Glutamatergic neuron (in vitro differentiated cells): ENCODE data around the gene SLC25A48. TPM values are rescaled to one million over a fixed set of nuclear protein-coding genes. Genes with fewer than 3 reads are reported as not detected.

ENCODE experiments used
- DNase-seq: peaks from one replicate; pipeline ENCODE4 v3.0.0; 2022
- H3K27ac Mint-ChIP-seq: one replicate; pipeline ENCODE4 v1.8.0; 2020; ENCODE audit warnings: mild to moderate bottlenecking, mixed read lengths, inconsistent platforms; ENCODE audit not compliant: unreplicated experiment
- H3K27me3 Mint-ChIP-seq: one replicate; pipeline ENCODE4 v1.8.0; 2020; ENCODE audit warnings: mild to moderate bottlenecking, moderate library complexity, mixed read lengths, inconsistent platforms; ENCODE audit not compliant: unreplicated experiment
- H3K36me3 Mint-ChIP-seq: one replicate; pipeline ENCODE4 v1.8.0; 2020; ENCODE audit warnings: mild to moderate bottlenecking, mixed read lengths, inconsistent platforms; ENCODE audit not compliant: unreplicated experiment
- H3K4me1 Mint-ChIP-seq: one replicate; pipeline ENCODE4 v1.8.0; 2020; ENCODE audit warnings: mild to moderate bottlenecking, low read depth, mixed read lengths, inconsistent platforms; ENCODE audit not compliant: unreplicated experiment
- H3K4me3 Mint-ChIP-seq: one replicate; pipeline ENCODE4 v1.8.0; 2020; ENCODE audit warnings: mild to moderate bottlenecking, mixed read lengths, inconsistent platforms; ENCODE audit not compliant: unreplicated experiment
- H3K9me3 Mint-ChIP-seq: one replicate; pipeline ENCODE4 v1.8.0; 2020; ENCODE audit warnings: mild to moderate bottlenecking, moderate library complexity, mixed read lengths, inconsistent platforms; ENCODE audit not compliant: unreplicated experiment
- total RNA-seq: library from RNA; stranded (reverse); fragmentation: NEBNext Ultra II Directional; extraction: Animal tissue kit (Norgen Biotek cat#: 25700); gene quantifications from one replicate; pipeline ENCODE4 v1.2.1, GENCODE V29; 2021; ENCODE audit not compliant: unreplicated experiment
- TF ChIP-seq, protein P1 (sequence below): fragments of 200-600 bp; sonication (generic); IDR thresholded peaks from one replicate; pipeline ENCODE4 v1.5.0; 2021; ENCODE audit not compliant: partially characterized antibody, unreplicated experiment

SLC25A48 gene
- total RNA-seq, 1 donor from 2014 or later: 1.7 TPM

DNA sequence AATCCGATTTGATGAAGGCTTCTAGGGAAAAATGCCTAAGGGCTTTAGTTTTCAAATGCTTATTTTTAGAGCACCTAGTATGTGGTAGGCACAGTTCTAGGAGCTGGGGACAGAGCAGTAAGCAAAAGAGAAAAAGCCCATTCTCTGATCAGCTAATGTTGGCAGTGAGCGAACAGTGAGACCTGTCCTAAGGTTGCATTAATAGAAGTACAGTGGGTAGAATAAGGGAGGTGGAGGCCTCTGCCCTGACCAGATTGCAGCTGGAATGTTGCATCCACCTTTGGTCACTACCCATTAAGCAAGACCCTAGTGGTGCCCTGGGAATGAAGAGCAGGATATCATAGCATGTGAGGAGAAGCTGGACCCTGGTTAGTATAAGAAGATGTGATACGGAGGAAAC is 41.1 kb downstream of the SLC25A48 start:
- no peak for DNase-seq
- peaks cover 13% of the 10 kb centered on the region for H3K27me3 Mint-ChIP-seq
- TF ChIP-seq, protein P1, sequence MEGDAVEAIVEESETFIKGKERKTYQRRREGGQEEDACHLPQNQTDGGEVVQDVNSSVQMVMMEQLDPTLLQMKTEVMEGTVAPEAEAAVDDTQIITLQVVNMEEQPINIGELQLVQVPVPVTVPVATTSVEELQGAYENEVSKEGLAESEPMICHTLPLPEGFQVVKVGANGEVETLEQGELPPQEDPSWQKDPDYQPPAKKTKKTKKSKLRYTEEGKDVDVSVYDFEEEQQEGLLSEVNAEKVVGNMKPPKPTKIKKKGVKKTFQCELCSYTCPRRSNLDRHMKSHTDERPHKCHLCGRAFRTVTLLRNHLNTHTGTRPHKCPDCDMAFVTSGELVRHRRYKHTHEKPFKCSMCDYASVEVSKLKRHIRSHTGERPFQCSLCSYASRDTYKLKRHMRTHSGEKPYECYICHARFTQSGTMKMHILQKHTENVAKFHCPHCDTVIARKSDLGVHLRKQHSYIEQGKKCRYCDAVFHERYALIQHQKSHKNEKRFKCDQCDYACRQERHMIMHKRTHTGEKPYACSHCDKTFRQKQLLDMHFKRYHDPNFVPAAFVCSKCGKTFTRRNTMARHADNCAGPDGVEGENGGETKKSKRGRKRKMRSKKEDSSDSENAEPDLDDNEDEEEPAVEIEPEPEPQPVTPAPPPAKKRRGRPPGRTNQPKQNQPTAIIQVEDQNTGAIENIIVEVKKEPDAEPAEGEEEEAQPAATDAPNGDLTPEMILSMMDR: no peak
- peaks cover 13% of the 10 kb centered on the region for H3K9me3 Mint-ChIP-seq
- H3K4me1 Mint-ChIP-seq: peaks cover 21% of the 10 kb centered on the region
- H3K27ac Mint-ChIP-seq: no peak overlapping the region
- H3K4me3 Mint-ChIP-seq: no peak overlapping the region
- no peaks in the 10 kb centered on the region for H3K36me3 Mint-ChIP-seq

DNA sequence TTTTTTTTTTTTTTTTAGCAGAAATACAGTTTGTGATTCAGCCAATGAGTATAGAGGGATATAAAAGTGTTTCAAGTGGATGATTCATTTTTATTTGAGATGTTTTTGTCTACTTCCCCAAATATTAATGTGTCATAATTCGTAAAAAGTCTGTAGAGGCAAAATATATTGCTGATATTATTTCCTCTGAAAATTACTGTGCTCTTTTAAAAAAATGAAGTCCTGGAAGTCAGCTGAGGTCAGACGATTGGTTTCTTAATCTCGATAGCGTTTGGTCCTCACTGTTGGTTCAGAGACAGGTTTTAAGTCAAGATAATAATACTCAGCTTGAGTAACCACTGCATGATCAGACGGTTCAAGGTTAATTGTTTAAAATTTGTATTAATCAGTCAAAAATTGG is 41.7 kb downstream of the SLC25A48 start:
- Mint-ChIP-seq H3K36me3 (no peaks in the 10 kb centered on the region), H3K27ac (no peak overlapping the region), H3K27me3 (peaks cover 16% of the 10 kb centered on the region), H3K9me3 (peaks cover 13% of the 10 kb centered on the region), H3K4me3 (no peak overlapping the region), H3K4me1 (peaks cover 23% of the 10 kb centered on the region)
- no peak for DNase-seq
- TF ChIP-seq, protein P1: no peak

DNA sequence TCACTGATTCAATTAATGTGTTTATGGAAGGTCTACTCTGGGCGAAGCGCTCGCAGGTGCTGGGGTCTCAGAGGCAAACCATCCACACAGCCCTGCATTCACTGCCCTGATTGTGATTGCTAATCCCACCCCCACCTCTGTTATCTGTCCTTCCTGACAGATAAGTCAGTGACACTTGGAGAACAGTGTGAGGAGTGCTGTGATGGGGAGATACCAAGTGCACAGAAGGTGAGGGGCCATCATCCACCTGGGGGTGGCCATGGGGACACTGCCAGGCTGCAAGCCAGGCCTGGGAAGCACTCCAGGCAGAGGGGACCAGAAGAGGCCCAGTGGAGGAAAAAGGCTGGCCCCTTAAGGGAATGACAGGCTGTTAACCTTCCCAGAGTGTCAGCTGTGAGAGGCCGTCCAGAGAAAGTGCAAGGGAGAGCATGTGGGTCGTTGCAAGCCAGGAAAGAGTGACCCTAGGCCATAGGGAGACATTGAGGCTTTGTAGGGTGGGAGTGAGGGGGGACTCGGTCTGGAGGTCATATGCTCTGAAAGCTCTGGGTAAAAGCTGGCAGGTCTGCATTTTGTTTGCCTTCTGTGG is 43.2 kb downstream of the SLC25A48 start:
- H3K36me3 Mint-ChIP-seq: no peaks in the 10 kb centered on the region
- peak overlapping the region; percentile 64 for H3K4me3 Mint-ChIP-seq
- H3K9me3 Mint-ChIP-seq: peaks cover 13% of the 10 kb centered on the region
- H3K27ac Mint-ChIP-seq: peak overlapping the region; percentile 94
- TF ChIP-seq, protein P1: no peak
- H3K27me3 Mint-ChIP-seq: peaks cover 16% of the 10 kb centered on the region
- peaks cover 23% of the 10 kb centered on the region for H3K4me1 Mint-ChIP-seq
- peak; percentile 57 for DNase-seq

DNA sequence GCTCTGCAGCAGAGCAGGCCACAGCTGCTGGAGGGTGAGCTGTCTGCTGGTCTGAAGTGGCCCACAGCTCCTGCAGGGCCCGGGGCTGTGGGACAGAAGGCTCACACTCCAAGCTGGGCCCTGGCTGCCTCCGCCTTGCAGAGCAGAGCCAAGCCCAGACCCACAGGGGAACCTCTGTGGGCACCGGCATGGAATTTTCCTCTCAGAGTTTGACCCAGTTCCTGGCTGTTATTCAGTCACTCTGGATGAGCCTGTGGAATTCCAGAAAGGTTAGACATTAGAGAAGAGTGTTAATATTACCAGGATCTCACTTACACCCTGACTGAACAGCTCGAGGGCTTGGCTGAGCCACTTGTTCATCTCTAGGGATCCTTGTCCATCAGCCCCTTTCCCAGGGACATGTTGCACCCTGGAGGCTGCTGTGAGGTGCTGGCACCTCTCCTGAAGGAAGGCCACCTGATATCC is 43.7 kb downstream of the SLC25A48 start:
- TF ChIP-seq, protein P1: no peak
- no peaks in the 10 kb centered on the region for H3K36me3 Mint-ChIP-seq
- H3K4me3 Mint-ChIP-seq: no peak overlapping the region
- H3K27me3 Mint-ChIP-seq: peaks cover 16% of the 10 kb centered on the region
- H3K9me3 Mint-ChIP-seq: peaks cover 13% of the 10 kb centered on the region
- peak overlapping the region; percentile 94 for H3K27ac Mint-ChIP-seq
- DNase-seq: peak; percentile 64
- H3K4me1 Mint-ChIP-seq: peaks cover 23% of the 10 kb centered on the region

DNA sequence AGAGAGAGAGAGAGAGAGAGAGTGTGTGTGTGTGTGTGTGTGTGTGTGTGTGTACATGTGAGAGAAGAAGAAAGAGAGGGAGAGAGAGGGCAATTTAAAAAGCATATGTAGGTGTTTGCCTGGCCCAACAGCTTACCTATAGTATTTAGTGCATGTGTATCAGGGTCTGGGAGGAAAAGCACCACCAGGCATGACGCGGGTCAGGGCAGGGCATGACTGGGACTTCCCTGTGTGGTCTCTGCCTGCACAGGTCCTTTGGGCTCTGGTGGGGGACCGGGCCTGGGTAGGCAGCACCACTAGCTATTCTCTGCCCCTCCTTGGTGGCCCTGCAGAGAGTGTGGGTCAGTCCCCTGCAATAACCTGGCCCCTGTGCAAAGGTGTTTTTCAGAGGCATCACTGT is 45.1 kb downstream of the SLC25A48 start:
- no peak for DNase-seq
- Mint-ChIP-seq H3K4me3 (no peak overlapping the region), H3K27me3 (peaks cover 16% of the 10 kb centered on the region), H3K36me3 (no peaks in the 10 kb centered on the region), H3K9me3 (peaks cover 13% of the 10 kb centered on the region), H3K4me1 (peaks cover 23% of the 10 kb centered on the region), H3K27ac (no peak overlapping the region)
- TF ChIP-seq, protein P1: no peak
